Lower lobe of right lung (tissue), 2 donors: Measurements from ENCODE around the gene SNTG2. TPM values are rescaled to one million over a fixed set of nuclear protein-coding genes. Genes with fewer than 3 reads are reported as not detected.

ENCODE experiments used
- ATAC-seq, 2 donors: fragments of 200-7000 bp; cut with Tn5 transposase; one replicate each; pipeline ENCODE4 v1.9.1; 2020 to 2022; ENCODE audit warnings: mild to moderate bottlenecking in 2 of 2, moderate library complexity in 2 of 2
- DNase-seq: peaks from one replicate; pipeline ENCODE4 v3.0.0-alpha.2; 2020
- H3K27ac ChIP-seq: fragments of 200-600 bp; one replicate; pipeline ENCODE4 v1.8.0; 2022
- H3K27me3 ChIP-seq: fragments of 200-600 bp; one replicate; pipeline ENCODE4 v1.8.0; 2022; ENCODE audit warnings: low read depth
- H3K36me3 ChIP-seq: fragments of 200-600 bp; one replicate; pipeline ENCODE4 v1.8.0; 2022; ENCODE audit warnings: mild to moderate bottlenecking
- H3K4me1 ChIP-seq: fragments of 200-600 bp; one replicate; pipeline ENCODE4 v1.8.0; 2022
- H3K4me3 ChIP-seq: fragments of 200-600 bp; one replicate; pipeline ENCODE4 v1.8.0; 2022; ENCODE audit warnings: mild to moderate bottlenecking
- H3K9me3 ChIP-seq: fragments of 200-600 bp; one replicate; pipeline ENCODE4 v1.8.0; 2022
- intact Hi-C: fragments of 100-400 bp; cut with DNase I; formaldehyde crosslinking; loops from one replicate; pipeline ENCODE4 v1.11.0; 2022
- total RNA-seq: library from RNA; stranded (reverse); fragmentation: NEBNext Ultra II Directional; extraction: Animal tissue kit (Norgen Biotek cat#: 25700); gene quantifications from one replicate; pipeline ENCODE4 v1.2.1, GENCODE V29; 2021
- TF ChIP-seq, protein P1 (sequence below): fragments of 200-600 bp; IDR thresholded peaks from one replicate; pipeline ENCODE4 v1.8.0; 2022; ENCODE audit warnings: antibody characterized with exemption, mild to moderate bottlenecking
- donor health status: DM: no; HTN: yes; CAD: no; lungs with severe emphysema.

Gene SNTG2
- total RNA-seq, 1 donor from 2014 or later = 1.4 TPM

DNA sequence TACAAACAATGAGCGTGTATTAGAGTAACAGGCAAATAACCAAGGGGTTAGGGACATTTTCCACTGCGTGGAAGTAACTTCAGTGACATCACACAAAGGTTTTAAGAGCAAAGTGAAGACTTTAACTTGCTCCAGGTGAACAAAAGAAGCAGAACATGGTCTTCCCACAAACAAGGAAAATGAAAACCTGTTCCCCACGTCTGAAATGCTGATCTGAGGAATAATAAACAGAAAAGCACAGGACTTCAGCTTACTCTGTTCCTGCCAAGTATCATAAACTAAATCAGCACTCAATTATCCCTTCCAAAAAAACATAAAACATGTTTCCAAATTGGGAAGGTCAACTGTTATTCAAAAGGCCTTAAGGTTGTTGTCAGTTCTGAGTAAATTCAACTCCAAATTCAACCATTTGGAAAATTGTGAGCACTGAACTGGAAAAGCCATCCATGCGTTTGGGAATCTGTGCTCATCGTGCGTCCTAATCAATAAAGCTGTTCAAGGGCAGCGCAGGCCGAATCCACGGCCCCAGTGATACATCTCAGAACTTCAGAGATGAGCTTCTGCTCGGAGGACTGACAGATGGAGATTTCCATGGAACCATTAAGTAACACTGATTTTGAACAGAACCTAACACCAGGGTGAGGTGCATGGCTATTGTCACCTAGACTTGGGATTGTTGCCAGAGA is 7.7 kb upstream of the SNTG2 start:
- no peaks in the 10 kb centered on the region for H3K4me1 ChIP-seq
- peaks cover 6% of the 10 kb centered on the region for H3K9me3 ChIP-seq
- H3K27ac ChIP-seq = no peak overlapping the region
- no peak for DNase-seq
- TF ChIP-seq, protein P1, sequence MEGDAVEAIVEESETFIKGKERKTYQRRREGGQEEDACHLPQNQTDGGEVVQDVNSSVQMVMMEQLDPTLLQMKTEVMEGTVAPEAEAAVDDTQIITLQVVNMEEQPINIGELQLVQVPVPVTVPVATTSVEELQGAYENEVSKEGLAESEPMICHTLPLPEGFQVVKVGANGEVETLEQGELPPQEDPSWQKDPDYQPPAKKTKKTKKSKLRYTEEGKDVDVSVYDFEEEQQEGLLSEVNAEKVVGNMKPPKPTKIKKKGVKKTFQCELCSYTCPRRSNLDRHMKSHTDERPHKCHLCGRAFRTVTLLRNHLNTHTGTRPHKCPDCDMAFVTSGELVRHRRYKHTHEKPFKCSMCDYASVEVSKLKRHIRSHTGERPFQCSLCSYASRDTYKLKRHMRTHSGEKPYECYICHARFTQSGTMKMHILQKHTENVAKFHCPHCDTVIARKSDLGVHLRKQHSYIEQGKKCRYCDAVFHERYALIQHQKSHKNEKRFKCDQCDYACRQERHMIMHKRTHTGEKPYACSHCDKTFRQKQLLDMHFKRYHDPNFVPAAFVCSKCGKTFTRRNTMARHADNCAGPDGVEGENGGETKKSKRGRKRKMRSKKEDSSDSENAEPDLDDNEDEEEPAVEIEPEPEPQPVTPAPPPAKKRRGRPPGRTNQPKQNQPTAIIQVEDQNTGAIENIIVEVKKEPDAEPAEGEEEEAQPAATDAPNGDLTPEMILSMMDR = no peak
- H3K4me3 ChIP-seq = no peak overlapping the region
- ATAC-seq = no peak
- intact Hi-C loops = no loop called here
- H3K27me3 ChIP-seq = peaks cover 1% of the 10 kb centered on the region
- no peaks in the 10 kb centered on the region for H3K36me3 ChIP-seq

DNA sequence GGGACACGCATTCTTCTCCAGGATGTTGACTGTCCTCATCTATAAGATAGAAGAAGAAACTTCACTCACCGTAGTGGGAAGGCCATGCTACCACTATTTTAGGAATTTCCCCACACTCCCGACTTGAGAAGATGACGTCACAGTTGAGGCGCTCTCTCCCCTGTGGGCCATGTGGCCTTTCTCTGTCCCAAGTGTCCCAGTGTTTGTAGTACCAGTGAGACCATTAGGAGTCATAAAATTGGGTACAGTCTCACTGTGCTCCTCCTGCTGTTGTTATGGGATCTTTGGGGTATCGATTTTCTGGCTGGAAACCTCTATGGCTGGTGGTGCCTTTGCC is 7.2 kb upstream of the SNTG2 start:
- no peak for DNase-seq
- Histone ChIP-seq H3K36me3 (no peaks in the 10 kb centered on the region), H3K27ac (no peak overlapping the region), H3K27me3 (peaks cover 6% of the 10 kb centered on the region), H3K4me1 (no peaks in the 10 kb centered on the region), H3K9me3 (peaks cover 6% of the 10 kb centered on the region), H3K4me3 (no peak overlapping the region)
- ATAC-seq = no peak
- intact Hi-C loops = no loop called here
- TF ChIP-seq, protein P1 = no peak

DNA sequence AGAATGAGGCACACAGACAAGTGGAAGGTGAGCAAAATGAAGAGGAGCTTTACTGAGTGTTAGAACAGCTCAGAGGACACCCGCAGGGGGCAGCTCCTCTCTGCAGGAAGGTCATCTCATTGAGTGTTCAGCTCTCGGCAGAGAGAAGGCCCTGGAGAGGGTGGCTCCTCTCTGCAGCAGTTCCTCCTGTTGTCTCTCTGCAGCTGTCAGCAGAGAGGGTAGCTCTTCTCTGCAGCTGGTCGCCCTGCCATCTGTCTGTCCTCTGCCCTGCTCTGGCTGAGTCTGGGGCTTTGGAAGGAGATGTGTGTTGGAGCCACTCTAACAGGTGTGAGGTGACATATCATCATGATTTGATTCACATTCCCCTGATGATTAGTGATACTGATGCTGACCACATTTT is 6.8 kb upstream of the SNTG2 start:
- TF ChIP-seq, protein P1 = no peak
- Histone ChIP-seq H3K9me3 (peaks cover 6% of the 10 kb centered on the region), H3K27ac (no peak overlapping the region), H3K4me3 (no peak overlapping the region), H3K27me3 (peaks cover 8% of the 10 kb centered on the region), H3K4me1 (no peaks in the 10 kb centered on the region), H3K36me3 (no peaks in the 10 kb centered on the region)
- DNase-seq = no peak
- intact Hi-C loops = no loop called here
- ATAC-seq = no peak

DNA sequence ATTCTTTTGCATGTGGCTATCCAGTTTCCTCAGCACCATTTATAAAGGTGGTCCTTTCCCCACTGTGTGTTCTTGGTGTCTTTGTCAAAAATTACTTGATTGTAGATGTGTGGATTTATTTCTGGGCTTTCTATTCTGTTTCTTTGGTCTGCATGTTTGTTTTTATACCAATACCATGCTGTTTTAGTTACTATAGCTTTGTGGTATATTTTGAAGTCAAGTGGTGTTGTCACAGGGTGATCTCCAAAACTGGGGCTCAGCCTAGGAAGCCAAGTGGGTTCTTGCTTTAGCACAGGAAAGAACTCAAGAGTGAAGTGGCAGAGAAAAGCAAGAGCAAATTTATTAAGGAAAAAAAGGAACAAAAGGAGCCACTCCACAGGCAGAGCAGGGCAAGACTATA is 6.0 kb upstream of the SNTG2 start:
- ATAC-seq (no peak), DNase-seq (no peak)
- TF ChIP-seq, protein P1 = no peak
- Histone ChIP-seq H3K27me3 (peaks cover 17% of the 10 kb centered on the region), H3K4me3 (no peak overlapping the region), H3K27ac (no peak overlapping the region), H3K36me3 (no peaks in the 10 kb centered on the region), H3K9me3 (peaks cover 6% of the 10 kb centered on the region), H3K4me1 (no peaks in the 10 kb centered on the region)
- intact Hi-C loops = no loop called here

DNA sequence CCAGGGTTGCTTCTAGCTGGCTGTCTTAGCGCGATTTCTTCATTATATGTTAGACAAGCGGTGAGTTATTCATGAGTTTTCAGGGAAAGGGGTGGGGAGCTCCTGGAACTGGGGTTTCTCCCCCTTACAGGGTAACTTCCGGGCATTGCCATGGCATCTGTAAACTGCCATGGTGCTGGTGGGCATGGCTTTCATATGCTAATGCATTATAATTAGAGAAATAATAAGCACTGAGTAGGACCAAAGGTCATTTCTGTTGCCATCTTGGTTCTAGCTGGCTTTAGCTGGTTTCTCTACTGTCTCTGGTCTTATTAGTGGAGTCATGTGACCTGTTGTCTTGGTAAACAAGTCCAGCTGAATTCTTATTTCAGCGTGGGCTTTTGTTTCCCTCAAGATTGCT is 5.5 kb upstream of the SNTG2 start:
- Histone ChIP-seq H3K27me3 (peaks cover 21% of the 10 kb centered on the region), H3K27ac (no peak overlapping the region), H3K4me1 (no peaks in the 10 kb centered on the region), H3K4me3 (no peak overlapping the region), H3K9me3 (peaks cover 6% of the 10 kb centered on the region), H3K36me3 (no peaks in the 10 kb centered on the region)
- DNase-seq (no peak), ATAC-seq (no peak)
- intact Hi-C loops = no loop called here
- TF ChIP-seq, protein P1 = no peak
